Measurements from ENCODE around the gene COX6A2.

The COX6A2 gene

GRCh38 chr16:31467858-31468257 lies 39.7 kb upstream of the COX6A2 start:
- no peak for TF ChIP-seq CTCF (conservative IDR thresholded peaks at IDR 0.05; ENCODE audit: low read length)
- no peak for TF ChIP-seq EZH2phosphoT487 (IDR thresholded peaks at IDR 0.05; ENCODE audit: borderline replicate concordance)
- H3K4me3 ChIP-seq (ENCODE audit: low read length, poor library complexity, severe bottlenecking), result peak overlapping the region; percentile 44
- H3K4me2 ChIP-seq (ENCODE audit: low read depth, low read length, poor library complexity, severe bottlenecking), result peak overlapping the region; percentile 61
- peaks cover 20% of the 10 kb centered on the region for H3K4me1 ChIP-seq (ENCODE audit: insufficient read depth, low read length, poor library complexity, severe bottlenecking)
- H3K9me2 ChIP-seq (replicated peaks; ENCODE audit: low read depth, low read length), result no peaks in the 10 kb centered on the region
- no peaks in the 10 kb centered on the region; the same call in 1 of the 2 replicates for H3F3A ChIP-seq (ENCODE audit: low read depth)
- H3K9ac ChIP-seq (ENCODE audit: low read depth, low read length, poor library complexity, severe bottlenecking), result peak overlapping the region; percentile 55
- H2AFZ ChIP-seq (ENCODE audit: low read length), result no peak overlapping the region
- no peaks in the 10 kb centered on the region for H3K27me3 ChIP-seq (ENCODE audit: insufficient read depth, low read length, poor library complexity, severe bottlenecking)
- H3K79me2 ChIP-seq (ENCODE audit: insufficient read depth, low read length), result peaks cover 21% of the 10 kb centered on the region; the same call in 1 of the 2 replicates
- no peaks in the 10 kb centered on the region for H4K20me1 ChIP-seq (ENCODE audit: insufficient read depth, low read length, poor library complexity, severe bottlenecking)
- peaks cover 21% of the 10 kb centered on the region; the same call in 1 of the 2 replicates for H3K36me3 ChIP-seq (ENCODE audit: insufficient read depth, low read length)
- H3K9me3 ChIP-seq (ENCODE audit: insufficient read depth, low read depth, low read length), result no peaks in the 10 kb centered on the region

DNA sequence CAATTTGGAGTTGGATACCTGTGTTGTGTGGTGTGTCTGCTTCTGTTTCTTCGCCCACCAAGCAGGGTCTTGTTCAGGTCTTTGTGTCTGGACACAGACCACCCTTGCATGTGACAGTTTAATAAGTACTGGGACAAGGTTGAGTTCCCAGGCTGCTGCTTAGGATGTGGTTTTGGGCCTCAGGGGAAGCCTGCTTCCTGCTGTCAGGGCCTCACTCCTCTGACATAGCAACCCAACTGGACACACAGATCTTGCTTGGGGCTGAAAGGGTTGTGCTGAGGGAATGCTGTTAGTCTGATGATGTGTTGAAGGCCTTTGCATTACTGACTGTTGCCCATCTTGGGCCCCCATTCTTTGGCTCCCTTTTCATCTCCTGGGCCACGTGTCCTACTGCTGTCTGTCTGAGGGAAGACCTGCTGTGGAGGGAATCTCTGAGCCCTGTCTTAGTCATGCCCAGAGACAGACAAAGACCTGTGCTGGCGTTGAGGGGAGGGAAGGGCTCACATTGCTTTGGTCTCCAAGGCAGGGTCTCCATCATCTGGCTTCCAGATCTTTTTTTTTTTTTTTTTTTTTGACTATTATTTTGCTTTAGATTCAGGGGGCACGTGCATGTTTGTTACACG lies 39.1 kb upstream of the COX6A2 start:
- Histone ChIP-seq H3K36me3 (ENCODE audit: insufficient read depth, low read length) (peaks cover 27% of the 10 kb centered on the region; the same call in 1 of the 2 replicates), H3K4me1 (ENCODE audit: insufficient read depth, low read length, poor library complexity, severe bottlenecking) (peaks cover 20% of the 10 kb centered on the region), H3K9me2 (replicated peaks; ENCODE audit: low read depth, low read length) (no peaks in the 10 kb centered on the region), H3K4me3 (ENCODE audit: low read length, poor library complexity, severe bottlenecking) (peak overlapping the region; percentile 44), H3F3A (ENCODE audit: low read depth) (no peaks in the 10 kb centered on the region; the same call in 1 of the 2 replicates), H3K79me2 (ENCODE audit: insufficient read depth, low read length) (peaks cover 26% of the 10 kb centered on the region; the same call in 1 of the 2 replicates), H3K9me3 (ENCODE audit: insufficient read depth, low read depth, low read length) (no peaks in the 10 kb centered on the region), H2AFZ (ENCODE audit: low read length) (no peak overlapping the region), H3K4me2 (ENCODE audit: low read depth, low read length, poor library complexity, severe bottlenecking) (peak overlapping the region; percentile 61), H3K9ac (ENCODE audit: low read depth, low read length, poor library complexity, severe bottlenecking) (peak overlapping the region; percentile 55), H4K20me1 (ENCODE audit: insufficient read depth, low read length, poor library complexity, severe bottlenecking) (no peaks in the 10 kb centered on the region), H3K27me3 (ENCODE audit: insufficient read depth, low read length, poor library complexity, severe bottlenecking) (no peaks in the 10 kb centered on the region)
- TF ChIP-seq CTCF (conservative IDR thresholded peaks at IDR 0.05; ENCODE audit: low read length) (no peak), EZH2phosphoT487 (IDR thresholded peaks at IDR 0.05; ENCODE audit: borderline replicate concordance) (no peak)

DNA sequence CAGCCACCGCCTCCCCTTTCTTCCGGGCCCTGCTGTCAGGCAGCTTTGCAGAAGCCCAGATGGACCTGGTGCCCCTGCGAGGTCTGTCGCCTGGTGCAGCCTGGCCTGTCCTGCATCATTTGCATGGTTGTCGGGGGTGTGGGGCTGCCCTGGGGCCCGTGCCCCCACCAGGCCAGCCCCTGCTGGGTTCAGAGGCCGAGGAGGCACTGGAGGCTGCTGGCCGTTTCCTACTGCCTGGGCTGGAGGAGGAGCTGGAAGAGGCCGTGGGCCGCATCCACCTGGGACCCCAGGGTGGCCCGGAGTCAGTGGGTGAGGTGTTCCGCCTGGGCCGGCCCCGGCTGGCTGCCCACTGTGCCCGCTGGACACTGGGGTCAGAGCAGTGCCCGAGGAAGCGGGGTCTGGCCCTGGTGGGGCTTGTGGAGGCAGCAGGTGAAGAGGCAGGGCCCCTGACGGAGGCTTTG lies 38.3 kb upstream of the COX6A2 start:
- H3K36me3 ChIP-seq (ENCODE audit: insufficient read depth, low read length), result peaks cover 34% of the 10 kb centered on the region; the same call in 1 of the 2 replicates
- no peaks in the 10 kb centered on the region for H3K27me3 ChIP-seq (ENCODE audit: insufficient read depth, low read length, poor library complexity, severe bottlenecking)
- H3F3A ChIP-seq (ENCODE audit: low read depth), result no peaks in the 10 kb centered on the region; the same call in 1 of the 2 replicates
- H3K4me1 ChIP-seq (ENCODE audit: insufficient read depth, low read length, poor library complexity, severe bottlenecking), result peaks cover 20% of the 10 kb centered on the region
- TF ChIP-seq EZH2phosphoT487 (IDR thresholded peaks at IDR 0.05; ENCODE audit: borderline replicate concordance), result no peak
- TF ChIP-seq CTCF (conservative IDR thresholded peaks at IDR 0.05; ENCODE audit: low read length), result no peak
- H3K4me2 ChIP-seq (ENCODE audit: low read depth, low read length, poor library complexity, severe bottlenecking), result peak overlapping the region; percentile 61
- no peaks in the 10 kb centered on the region for H3K9me3 ChIP-seq (ENCODE audit: insufficient read depth, low read depth, low read length)
- no peak overlapping the region for H2AFZ ChIP-seq (ENCODE audit: low read length)
- H3K4me3 ChIP-seq (ENCODE audit: low read length, poor library complexity, severe bottlenecking), result no peak overlapping the region
- H4K20me1 ChIP-seq (ENCODE audit: insufficient read depth, low read length, poor library complexity, severe bottlenecking), result no peaks in the 10 kb centered on the region
- peak overlapping the region; percentile 55 for H3K9ac ChIP-seq (ENCODE audit: low read depth, low read length, poor library complexity, severe bottlenecking)
- no peaks in the 10 kb centered on the region for H3K9me2 ChIP-seq (replicated peaks; ENCODE audit: low read depth, low read length)
- H3K79me2 ChIP-seq (ENCODE audit: insufficient read depth, low read length), result peaks cover 35% of the 10 kb centered on the region
